Epithelial cell of esophagus (primary cell): ENCODE measurements around the gene CDH8.
A peak's percentile ranks its signal among the peaks of the same experiment; 100 is the strongest.

Source experiments
- DNase-seq: peaks from one replicate; pipeline ENCODE4 v3.0.0; 2010; ENCODE audit warnings: low read depth
- H3K4me3 ChIP-seq: 2 replicates; pipeline ENCODE4 v1.5.1; 2011; ENCODE audit warnings: mild to moderate bottlenecking, low read length, control low read depth
- TF ChIP-seq, protein P1 (sequence below): IDR thresholded peaks from 2 replicates; pipeline ENCODE4 v1.5.1; 2011; ENCODE audit warnings: low read depth, mild to moderate bottlenecking, low read length, control low read depth, inconsistent platforms; ENCODE audit not compliant: insufficient read depth; ENCODE audit errors: missing control alignments

CDH8 gene

DNA sequence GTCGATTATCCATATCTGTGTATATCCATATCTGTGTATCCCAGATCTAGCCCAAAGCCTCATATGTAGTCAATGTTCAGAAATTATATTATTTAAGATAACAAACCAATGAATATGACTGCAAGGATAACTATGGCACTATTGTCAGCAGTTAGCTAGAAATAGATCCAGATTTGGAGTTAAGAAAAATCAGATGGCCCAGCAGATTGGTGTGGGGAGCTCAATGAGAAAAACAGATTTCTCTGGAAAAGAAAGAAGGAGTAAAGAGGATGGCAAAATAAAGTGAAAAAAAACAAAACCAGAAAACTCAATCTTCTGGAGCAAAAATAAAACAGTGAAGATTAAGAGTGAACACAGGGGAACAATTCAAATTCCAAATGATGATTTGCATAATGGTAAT, 10.6 kb upstream of the CDH8 start:
- TF ChIP-seq, protein P1, sequence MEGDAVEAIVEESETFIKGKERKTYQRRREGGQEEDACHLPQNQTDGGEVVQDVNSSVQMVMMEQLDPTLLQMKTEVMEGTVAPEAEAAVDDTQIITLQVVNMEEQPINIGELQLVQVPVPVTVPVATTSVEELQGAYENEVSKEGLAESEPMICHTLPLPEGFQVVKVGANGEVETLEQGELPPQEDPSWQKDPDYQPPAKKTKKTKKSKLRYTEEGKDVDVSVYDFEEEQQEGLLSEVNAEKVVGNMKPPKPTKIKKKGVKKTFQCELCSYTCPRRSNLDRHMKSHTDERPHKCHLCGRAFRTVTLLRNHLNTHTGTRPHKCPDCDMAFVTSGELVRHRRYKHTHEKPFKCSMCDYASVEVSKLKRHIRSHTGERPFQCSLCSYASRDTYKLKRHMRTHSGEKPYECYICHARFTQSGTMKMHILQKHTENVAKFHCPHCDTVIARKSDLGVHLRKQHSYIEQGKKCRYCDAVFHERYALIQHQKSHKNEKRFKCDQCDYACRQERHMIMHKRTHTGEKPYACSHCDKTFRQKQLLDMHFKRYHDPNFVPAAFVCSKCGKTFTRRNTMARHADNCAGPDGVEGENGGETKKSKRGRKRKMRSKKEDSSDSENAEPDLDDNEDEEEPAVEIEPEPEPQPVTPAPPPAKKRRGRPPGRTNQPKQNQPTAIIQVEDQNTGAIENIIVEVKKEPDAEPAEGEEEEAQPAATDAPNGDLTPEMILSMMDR, result no peak
- no peak for DNase-seq
- H3K4me3 ChIP-seq, result no peak overlapping the region

DNA sequence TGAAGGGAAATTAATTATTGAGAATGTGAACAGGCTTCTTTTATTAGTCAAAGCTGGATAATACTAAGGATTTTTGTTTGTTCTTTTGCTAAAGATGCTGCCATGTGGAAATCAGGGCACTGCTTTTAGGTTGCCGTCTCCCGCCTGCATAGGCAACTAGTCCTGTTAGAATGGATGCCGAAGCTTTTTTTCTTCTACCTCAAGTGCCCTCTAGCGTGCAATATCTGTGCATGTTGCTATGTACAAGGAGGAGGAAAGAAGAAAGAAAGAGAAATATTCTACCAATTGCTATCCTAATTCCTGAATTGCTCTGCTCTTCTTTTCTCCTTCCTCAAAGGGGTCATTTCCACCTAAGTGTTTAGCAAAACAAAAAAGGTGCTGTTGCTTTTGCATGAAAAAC, 5.2 kb upstream of the CDH8 start:
- TF ChIP-seq, protein P1, result peak; percentile 70
- no peak overlapping the region for H3K4me3 ChIP-seq
- peak; percentile 61 for DNase-seq

DNA sequence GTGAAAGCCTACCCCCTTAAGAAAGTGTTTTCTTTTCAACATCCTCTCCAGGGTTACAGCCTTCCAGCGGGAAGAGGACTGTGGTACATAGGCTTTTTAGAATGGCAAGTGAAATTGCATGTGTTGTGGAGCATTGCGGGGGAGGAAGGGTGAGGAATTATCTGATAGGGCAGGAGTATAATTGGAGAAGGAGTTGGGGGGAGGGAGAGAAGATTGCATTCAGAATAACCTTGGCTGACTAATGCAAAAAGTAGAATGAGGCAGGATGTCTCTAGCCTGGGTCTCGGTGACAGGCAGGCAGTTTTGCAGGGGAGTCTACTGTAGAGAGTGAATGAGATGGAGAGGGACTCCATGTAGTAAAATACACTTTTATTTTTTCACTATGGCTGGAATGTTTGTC, 2.4 kb upstream of the CDH8 start:
- no peak overlapping the region for H3K4me3 ChIP-seq
- TF ChIP-seq, protein P1, result no peak

DNA sequence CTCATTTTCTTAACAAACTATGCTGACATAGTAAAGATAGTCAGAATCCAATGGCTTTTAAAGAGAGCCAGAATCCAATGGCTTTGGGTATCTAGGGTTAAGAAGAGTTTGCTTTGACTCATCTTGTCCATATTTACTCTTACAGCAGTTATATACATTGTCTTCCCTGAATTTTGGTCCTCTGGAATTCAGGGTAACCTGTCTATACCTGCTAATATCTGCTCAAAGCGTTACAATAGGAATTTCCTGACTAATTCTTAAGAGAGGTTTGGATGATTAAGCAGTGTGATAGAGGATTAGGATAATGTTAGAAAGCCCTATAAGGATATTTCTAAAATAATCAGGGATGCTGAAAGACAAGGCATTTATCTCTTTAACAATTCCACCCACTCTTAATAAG, 2.0 kb upstream of the CDH8 start:
- no peak overlapping the region for H3K4me3 ChIP-seq
- peak; percentile 78 for DNase-seq
- TF ChIP-seq, protein P1, result no peak

More for the DNA sequence above, 2.4 kb upstream of the CDH8 start:
- DNase-seq, result no peak

DNA sequence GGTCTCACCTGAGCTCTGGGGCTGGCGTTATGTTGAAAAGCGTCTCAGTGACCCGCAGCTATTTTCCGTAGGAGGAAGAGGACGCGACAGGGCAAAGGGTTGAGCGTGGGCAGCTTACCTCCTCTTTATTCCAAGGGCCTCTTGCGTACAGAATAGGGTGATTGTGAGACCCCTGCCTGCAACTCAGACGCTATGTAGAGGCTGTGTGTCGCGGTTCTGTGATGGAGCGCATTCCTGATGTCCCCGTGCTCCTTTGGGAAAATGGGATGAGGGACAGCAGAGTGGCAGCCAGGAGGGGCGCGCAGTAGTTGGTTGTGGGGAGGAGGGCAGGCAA, 531 bp upstream of the CDH8 start:
- no peak overlapping the region for H3K4me3 ChIP-seq
- TF ChIP-seq, protein P1, result no peak
- DNase-seq, result no peak

DNA sequence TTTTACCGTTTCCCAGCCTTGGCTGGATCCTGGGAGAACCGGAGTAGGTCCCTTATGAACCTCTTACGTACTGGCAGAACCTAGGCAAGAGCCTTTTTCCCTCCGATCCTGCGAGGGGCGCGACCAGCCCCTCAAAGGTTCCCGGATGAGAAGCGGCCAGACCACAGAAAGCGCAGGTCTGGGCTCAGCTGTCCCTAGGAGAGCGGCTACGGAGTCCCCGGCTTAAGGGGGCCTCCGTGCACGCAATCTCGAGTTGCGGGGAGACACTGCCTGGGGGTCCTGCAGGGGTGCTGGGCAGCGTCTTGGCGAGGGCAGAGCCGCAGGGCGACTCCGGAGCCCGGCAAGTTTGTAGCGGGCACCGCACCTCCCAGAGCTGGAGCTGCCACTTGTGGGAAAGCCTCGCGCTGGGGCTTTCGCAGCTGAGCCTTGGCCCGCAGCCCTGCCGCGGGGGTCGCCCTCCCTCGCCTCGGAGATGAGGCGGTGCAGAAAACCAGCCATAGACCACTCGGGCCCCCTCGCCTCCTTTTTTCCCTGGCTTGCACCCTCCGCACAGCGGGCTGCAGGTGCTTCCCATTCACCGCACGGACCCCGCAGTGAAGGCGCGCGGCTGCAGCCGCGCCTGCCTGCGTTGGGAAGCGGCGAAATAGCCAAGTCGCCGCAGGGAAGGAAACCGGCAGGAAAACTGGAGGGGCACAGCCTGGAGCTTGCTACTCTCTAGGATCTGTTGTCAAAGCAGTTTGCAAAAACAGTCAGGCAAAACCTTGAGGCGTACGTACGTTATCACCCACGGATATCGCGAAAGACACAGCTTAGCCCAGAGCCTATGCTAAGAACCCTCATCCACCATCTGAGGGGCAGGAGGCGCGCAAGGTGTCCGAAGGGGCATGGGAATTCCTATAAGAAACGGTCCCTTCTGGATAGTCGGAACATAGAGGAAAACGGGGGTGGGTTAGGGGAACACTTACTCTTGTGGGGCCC, 834 bp downstream of the CDH8 start:
- H3K4me3 ChIP-seq, result peak overlapping the region; percentile 13
- TF ChIP-seq, protein P1, result no peak

More for the DNA sequence above, 834 bp downstream of the CDH8 start:
- DNase-seq, result no peak
